Nephron progenitor cell (in vitro differentiated cells): ENCODE data around the gene CENPT.

ENCODE experiments used
- DNase-seq: peaks from one replicate; pipeline ENCODE4 v3.0.0; 2021
- H3K27ac Mint-ChIP-seq: 2 replicates; pipeline ENCODE4 v1.8.0; 2021; ENCODE audit warnings: mild to moderate bottlenecking, moderate library complexity, mixed read lengths
- H3K27me3 Mint-ChIP-seq: 2 replicates; pipeline ENCODE4 v1.8.0; 2021; ENCODE audit warnings: mild to moderate bottlenecking, low read depth, mixed read lengths; ENCODE audit not compliant: poor library complexity
- H3K36me3 Mint-ChIP-seq: 2 replicates; pipeline ENCODE4 v1.8.0; 2021; ENCODE audit warnings: low read depth, mixed read lengths
- H3K4me1 Mint-ChIP-seq: 2 replicates; pipeline ENCODE4 v1.8.0; 2021; ENCODE audit warnings: mixed read lengths
- H3K4me3 Mint-ChIP-seq: 2 replicates; pipeline ENCODE4 v1.8.0; 2021; ENCODE audit warnings: mild to moderate bottlenecking, moderate library complexity, mixed read lengths
- H3K9me3 Mint-ChIP-seq: 2 replicates; pipeline ENCODE4 v1.8.0; 2021; ENCODE audit warnings: mild to moderate bottlenecking, moderate library complexity, mixed read lengths
- CTCF ChIP-seq: fragments of 200-600 bp; sonication (generic); IDR thresholded peaks from 2 replicates; pipeline ENCODE4 v1.5.0; 2021; ENCODE audit warnings: antibody characterized with exemption

CENPT gene

GRCh38 chr16:67801883-67802282 lies 45.6 kb downstream of the CENPT start:
- H3K9me3 Mint-ChIP-seq, result no peaks in the 10 kb centered on the region
- H3K4me3 Mint-ChIP-seq, result no peak overlapping the region
- H3K27me3 Mint-ChIP-seq, result no peaks in the 10 kb centered on the region
- DNase-seq, result no peak
- peaks cover 16% of the 10 kb centered on the region for H3K4me1 Mint-ChIP-seq
- peak overlapping the region; percentile 77 for H3K27ac Mint-ChIP-seq
- no peak for TF ChIP-seq CTCF
- peaks cover 76% of the 10 kb centered on the region for H3K36me3 Mint-ChIP-seq

GRCh38 chr16:67801241-67801640 lies 46.3 kb downstream of the CENPT start:
- peaks cover 16% of the 10 kb centered on the region for H3K4me1 Mint-ChIP-seq

GRCh38 chr16:67800338-67800926 lies 47.1 kb downstream of the CENPT start:
- DNase-seq, result no peak
- Mint-ChIP-seq H3K4me1 (peaks cover 13% of the 10 kb centered on the region), H3K27me3 (no peaks in the 10 kb centered on the region), H3K27ac (peak overlapping the region; percentile 26), H3K36me3 (peaks cover 83% of the 10 kb centered on the region), H3K4me3 (no peak overlapping the region), H3K9me3 (no peaks in the 10 kb centered on the region)
- no peak for TF ChIP-seq CTCF

More at GRCh38 chr16:67801241-67801640, 46.3 kb downstream of the CENPT start:
- DNase-seq, result no peak
- Mint-ChIP-seq H3K9me3 (no peaks in the 10 kb centered on the region), H3K4me3 (no peak overlapping the region), H3K27me3 (no peaks in the 10 kb centered on the region), H3K27ac (no peak overlapping the region), H3K36me3 (peaks cover 83% of the 10 kb centered on the region)
- no peak for TF ChIP-seq CTCF

- H3K9me3 Mint-ChIP-seq, result no peaks in the 10 kb centered on the region
- no peaks in the 10 kb centered on the region for H3K27me3 Mint-ChIP-seq
- no peaks in the 10 kb centered on the region for H3K4me1 Mint-ChIP-seq
- no peak for TF ChIP-seq CTCF
- no peak overlapping the region for H3K4me3 Mint-ChIP-seq
- H3K27ac Mint-ChIP-seq, result no peak overlapping the region
- DNase-seq, result no peak
- H3K36me3 Mint-ChIP-seq, result peaks cover 42% of the 10 kb centered on the region
These were observed 51.3 kb downstream of the CENPT start for GRCh38 chr16:67796099-67796718.

GRCh38 chr16:67790071-67790470 lies 57.4 kb downstream of the CENPT start:
- Mint-ChIP-seq H3K27me3 (peaks cover 5% of the 10 kb centered on the region), H3K27ac (no peak overlapping the region), H3K9me3 (no peaks in the 10 kb centered on the region), H3K4me1 (no peaks in the 10 kb centered on the region), H3K36me3 (peaks cover 29% of the 10 kb centered on the region), H3K4me3 (no peak overlapping the region)
- no peak for TF ChIP-seq CTCF
- DNase-seq, result no peak

- H3K36me3 Mint-ChIP-seq, result peaks cover 50% of the 10 kb centered on the region
- DNase-seq, result no peak
- peaks cover 5% of the 10 kb centered on the region for H3K27me3 Mint-ChIP-seq
- no peak overlapping the region for H3K4me3 Mint-ChIP-seq
- H3K27ac Mint-ChIP-seq, result no peak overlapping the region
- H3K4me1 Mint-ChIP-seq, result peaks cover 10% of the 10 kb centered on the region
- TF ChIP-seq CTCF, result no peak
- H3K9me3 Mint-ChIP-seq, result peaks cover 10% of the 10 kb centered on the region
These were observed 61.0 kb downstream of the CENPT start for GRCh38 chr16:67786491-67786890.
